Measurements from ENCODE around the gene C18orf63.

DNA sequence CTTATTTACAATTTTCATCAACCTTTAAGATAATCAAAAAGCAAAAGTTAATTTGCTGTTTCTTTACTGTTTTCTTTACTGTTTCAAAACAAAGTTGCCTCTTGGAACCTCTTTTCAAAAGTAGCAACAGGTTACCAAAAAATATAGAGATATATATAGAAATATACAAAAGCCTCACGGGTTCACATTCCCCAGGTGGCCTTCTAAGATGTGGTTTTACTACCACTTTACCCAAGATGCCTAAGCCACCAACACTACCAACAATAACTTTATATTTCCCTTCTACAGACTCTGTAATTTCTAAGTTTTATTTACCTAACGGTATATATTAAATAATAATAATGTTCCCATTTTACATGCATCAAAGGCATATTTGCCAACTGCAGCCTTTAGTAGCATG, 28.8 kb upstream of the C18orf63 start:
- no peak for TF ChIP-seq EZH2 (IDR thresholded peaks at IDR 0.05; ENCODE audit: borderline replicate concordance, insufficient read depth, low read length, poor library complexity, severe bottlenecking)
- no peak for TF ChIP-seq TAF1 (IDR thresholded peaks at IDR 0.05; ENCODE audit: low read depth)
- TF ChIP-seq, protein P1, sequence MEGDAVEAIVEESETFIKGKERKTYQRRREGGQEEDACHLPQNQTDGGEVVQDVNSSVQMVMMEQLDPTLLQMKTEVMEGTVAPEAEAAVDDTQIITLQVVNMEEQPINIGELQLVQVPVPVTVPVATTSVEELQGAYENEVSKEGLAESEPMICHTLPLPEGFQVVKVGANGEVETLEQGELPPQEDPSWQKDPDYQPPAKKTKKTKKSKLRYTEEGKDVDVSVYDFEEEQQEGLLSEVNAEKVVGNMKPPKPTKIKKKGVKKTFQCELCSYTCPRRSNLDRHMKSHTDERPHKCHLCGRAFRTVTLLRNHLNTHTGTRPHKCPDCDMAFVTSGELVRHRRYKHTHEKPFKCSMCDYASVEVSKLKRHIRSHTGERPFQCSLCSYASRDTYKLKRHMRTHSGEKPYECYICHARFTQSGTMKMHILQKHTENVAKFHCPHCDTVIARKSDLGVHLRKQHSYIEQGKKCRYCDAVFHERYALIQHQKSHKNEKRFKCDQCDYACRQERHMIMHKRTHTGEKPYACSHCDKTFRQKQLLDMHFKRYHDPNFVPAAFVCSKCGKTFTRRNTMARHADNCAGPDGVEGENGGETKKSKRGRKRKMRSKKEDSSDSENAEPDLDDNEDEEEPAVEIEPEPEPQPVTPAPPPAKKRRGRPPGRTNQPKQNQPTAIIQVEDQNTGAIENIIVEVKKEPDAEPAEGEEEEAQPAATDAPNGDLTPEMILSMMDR (IDR thresholded peaks at IDR 0.05; ENCODE audit: poor library complexity, severe bottlenecking): no peak

Measured in neural cell (in vitro differentiated cells).